Measurements from ENCODE around the gene FSTL4. TPM values are rescaled to one million over a fixed set of nuclear protein-coding genes. Genes with fewer than 3 reads are reported as not detected.
"Not testable (repeated sequence)": the region's sequence is repeated elsewhere in the genome, so short reads cannot be mapped to it uniquely, and the experiment has no call there.

FSTL4 gene
- total RNA-seq, 1 donor from 2014 or later: not detected

- H3K27ac ChIP-seq (replicated peaks): no peak overlapping the region
- intact Hi-C loops (cut with micrococcal nuclease): no loop called here
- no peak for TF ChIP-seq CTCF (IDR thresholded peaks at IDR 0.05; ENCODE audit: borderline replicate concordance)
- H3K36me3 ChIP-seq: no peaks in the 10 kb centered on the region
- DNase-seq: no peak
- H3K4me1 ChIP-seq: no peaks in the 10 kb centered on the region
- peaks cover 20% of the 10 kb centered on the region for H3K27me3 ChIP-seq (ENCODE audit: low read depth)
- H3K9me3 ChIP-seq (replicated peaks): no peaks in the 10 kb centered on the region
- H3K4me3 ChIP-seq: no peak overlapping the region
These were observed 389.8 kb downstream of the FSTL4 start for GRCh38 chr5:133222521-133222920.

GRCh38 chr5:133222040-133222439 lies 390.3 kb downstream of the FSTL4 start:
- H3K27ac ChIP-seq (replicated peaks): no peak overlapping the region
- DNase-seq: no peak
- no peak overlapping the region for H3K4me3 ChIP-seq
- H3K36me3 ChIP-seq: no peaks in the 10 kb centered on the region
- TF ChIP-seq CTCF (IDR thresholded peaks at IDR 0.05; ENCODE audit: borderline replicate concordance): no peak
- no peaks in the 10 kb centered on the region for H3K4me1 ChIP-seq
- H3K27me3 ChIP-seq (ENCODE audit: low read depth): peaks cover 25% of the 10 kb centered on the region
- intact Hi-C loops (cut with micrococcal nuclease): no loop called here
- H3K9me3 ChIP-seq (replicated peaks): no peaks in the 10 kb centered on the region

- no peak for TF ChIP-seq CTCF (IDR thresholded peaks at IDR 0.05; ENCODE audit: borderline replicate concordance)
- Histone ChIP-seq H3K27me3 (ENCODE audit: low read depth) (peaks cover 33% of the 10 kb centered on the region), H3K9me3 (replicated peaks) (no peaks in the 10 kb centered on the region), H3K36me3 (no peaks in the 10 kb centered on the region), H3K27ac (replicated peaks) (no peak overlapping the region), H3K4me1 (no peaks in the 10 kb centered on the region), H3K4me3 (no peak overlapping the region)
- no peak for DNase-seq
- intact Hi-C loops (cut with micrococcal nuclease): no loop called here
These were observed 391.3 kb downstream of the FSTL4 start for GRCh38 chr5:133220851-133221674.

GRCh38 chr5:133219296-133219695 lies 393.0 kb downstream of the FSTL4 start:
- TF ChIP-seq CTCF (IDR thresholded peaks at IDR 0.05; ENCODE audit: borderline replicate concordance): no peak
- no peak overlapping the region for H3K27ac ChIP-seq (replicated peaks)
- no peak for DNase-seq

GRCh38 chr5:133216138-133216537 lies 396.2 kb downstream of the FSTL4 start:
- H3K27ac ChIP-seq (replicated peaks); H3K9me3 ChIP-seq (replicated peaks); H3K4me3 ChIP-seq; intact Hi-C loops (cut with micrococcal nuclease); DNase-seq; H3K4me1 ChIP-seq; H3K36me3 ChIP-seq: not testable (repeated sequence)
- peaks cover 36% of the 10 kb centered on the region for H3K27me3 ChIP-seq (ENCODE audit: low read depth)

More at GRCh38 chr5:133219296-133219695, 393.0 kb downstream of the FSTL4 start:
- intact Hi-C loops (cut with micrococcal nuclease): no loop called here
- H3K9me3 ChIP-seq (replicated peaks): peaks cover 4% of the 10 kb centered on the region
- no peaks in the 10 kb centered on the region for H3K36me3 ChIP-seq
- H3K27me3 ChIP-seq (ENCODE audit: low read depth): peaks cover 24% of the 10 kb centered on the region
- H3K4me1 ChIP-seq: no peaks in the 10 kb centered on the region
- H3K4me3 ChIP-seq: no peak overlapping the region

GRCh38 chr5:133214153-133214820 lies 398.1 kb downstream of the FSTL4 start:
- H3K36me3 ChIP-seq: no peaks in the 10 kb centered on the region
- TF ChIP-seq CTCF (IDR thresholded peaks at IDR 0.05; ENCODE audit: borderline replicate concordance): no peak
- no peak for DNase-seq
- no peaks in the 10 kb centered on the region for H3K4me1 ChIP-seq
- intact Hi-C loops (cut with micrococcal nuclease): no loop called here
- H3K27ac ChIP-seq (replicated peaks): no peak overlapping the region
- H3K27me3 ChIP-seq (ENCODE audit: low read depth): peaks cover 52% of the 10 kb centered on the region
- H3K4me3 ChIP-seq: no peak overlapping the region
- peaks cover 4% of the 10 kb centered on the region for H3K9me3 ChIP-seq (replicated peaks)
